22Rv1 (cell line): ENCODE data around the gene ZNF516.

Source experiments
- H3K27ac ChIP-seq: fragments of 450-650 bp; 2 replicates; pipeline ENCODE4 v1.5.1; 2017
- ZFX ChIP-seq: fragments of 450-650 bp; IDR thresholded peaks from 2 replicates; pipeline ENCODE4 v1.6.1; 2017; ENCODE audit warnings: antibody characterized with exemption, borderline replicate concordance
- TF ChIP-seq, protein P1 (sequence below): fragments of 450-650 bp; IDR thresholded peaks from 2 replicates; pipeline ENCODE4 v1.5.1; 2017; ENCODE audit warnings: mild to moderate bottlenecking

The ZNF516 gene

GRCh38 chr18:76356666-76357065, 138.4 kb downstream of the ZNF516 start:
- TF ChIP-seq, protein P1, sequence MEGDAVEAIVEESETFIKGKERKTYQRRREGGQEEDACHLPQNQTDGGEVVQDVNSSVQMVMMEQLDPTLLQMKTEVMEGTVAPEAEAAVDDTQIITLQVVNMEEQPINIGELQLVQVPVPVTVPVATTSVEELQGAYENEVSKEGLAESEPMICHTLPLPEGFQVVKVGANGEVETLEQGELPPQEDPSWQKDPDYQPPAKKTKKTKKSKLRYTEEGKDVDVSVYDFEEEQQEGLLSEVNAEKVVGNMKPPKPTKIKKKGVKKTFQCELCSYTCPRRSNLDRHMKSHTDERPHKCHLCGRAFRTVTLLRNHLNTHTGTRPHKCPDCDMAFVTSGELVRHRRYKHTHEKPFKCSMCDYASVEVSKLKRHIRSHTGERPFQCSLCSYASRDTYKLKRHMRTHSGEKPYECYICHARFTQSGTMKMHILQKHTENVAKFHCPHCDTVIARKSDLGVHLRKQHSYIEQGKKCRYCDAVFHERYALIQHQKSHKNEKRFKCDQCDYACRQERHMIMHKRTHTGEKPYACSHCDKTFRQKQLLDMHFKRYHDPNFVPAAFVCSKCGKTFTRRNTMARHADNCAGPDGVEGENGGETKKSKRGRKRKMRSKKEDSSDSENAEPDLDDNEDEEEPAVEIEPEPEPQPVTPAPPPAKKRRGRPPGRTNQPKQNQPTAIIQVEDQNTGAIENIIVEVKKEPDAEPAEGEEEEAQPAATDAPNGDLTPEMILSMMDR = no peak
- TF ChIP-seq ZFX = no peak
- no peak overlapping the region for H3K27ac ChIP-seq

GRCh38 chr18:76354348-76354747, 140.7 kb downstream of the ZNF516 start:
- no peak overlapping the region for H3K27ac ChIP-seq
- TF ChIP-seq, protein P1 = no peak
- TF ChIP-seq ZFX = no peak

DNA sequence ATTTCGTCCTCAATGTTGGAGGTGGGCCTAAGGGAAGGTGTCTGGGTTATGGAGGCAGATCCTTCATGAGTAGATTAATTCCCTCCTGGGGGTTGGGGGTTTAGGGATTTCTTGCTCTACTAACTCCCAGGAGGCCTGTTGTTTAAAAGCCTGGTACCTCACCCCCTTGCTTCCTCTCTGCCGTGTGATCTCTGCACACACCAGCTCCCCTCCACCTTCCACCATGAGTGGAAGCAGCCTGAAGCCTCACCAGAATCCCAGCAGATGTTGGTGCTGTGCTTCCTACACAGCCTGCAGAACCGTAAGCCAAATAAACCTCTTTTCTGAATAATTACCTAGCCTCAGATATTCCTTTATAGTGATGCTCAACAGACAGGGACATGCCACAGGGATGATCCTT, 141.5 kb downstream of the ZNF516 start:
- H3K27ac ChIP-seq = no peak overlapping the region
- no peak for TF ChIP-seq ZFX
- TF ChIP-seq, protein P1 = no peak

- H3K27ac ChIP-seq = no peak overlapping the region
Measured at GRCh38 chr18:76353046-76353445, 142.0 kb downstream of the ZNF516 start.

DNA sequence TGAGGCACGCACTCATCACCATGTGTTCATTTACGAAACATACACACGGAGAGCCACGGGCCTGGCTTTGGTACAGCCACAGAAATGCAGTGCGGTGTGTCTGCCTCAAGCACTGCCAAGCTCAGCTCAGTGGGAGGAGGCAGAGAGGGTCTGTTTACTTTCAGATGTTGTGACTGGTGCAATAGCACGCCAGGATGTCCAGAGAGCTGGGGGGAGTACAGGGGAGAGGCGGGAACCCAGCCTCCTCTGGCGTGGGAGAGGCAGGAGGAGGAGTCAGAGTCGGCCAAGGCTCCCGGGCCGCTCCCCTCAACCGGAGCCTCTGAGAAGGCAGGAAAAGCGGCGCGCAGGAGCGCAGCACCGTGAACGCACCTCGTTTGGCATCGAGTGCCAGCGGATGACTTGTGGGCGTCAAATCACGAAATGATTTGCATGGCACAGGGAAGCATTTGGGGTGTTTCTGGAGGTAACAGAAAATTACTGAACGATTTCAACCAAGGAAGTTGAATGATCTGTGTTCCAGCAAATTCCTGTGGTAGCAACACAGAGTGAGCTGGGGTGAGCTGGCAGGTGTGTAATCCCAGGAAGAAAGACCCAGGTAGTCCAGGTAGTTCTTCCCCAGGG, 143.0 kb downstream of the ZNF516 start:
- no peak for TF ChIP-seq ZFX
- TF ChIP-seq, protein P1 = no peak
- no peak overlapping the region for H3K27ac ChIP-seq

More at GRCh38 chr18:76353046-76353445, 142.0 kb downstream of the ZNF516 start:
- TF ChIP-seq ZFX = no peak
- TF ChIP-seq, protein P1 = no peak

GRCh38 chr18:76350134-76351025, 144.7 kb downstream of the ZNF516 start:
- TF ChIP-seq, protein P1 = no peak
- TF ChIP-seq ZFX = no peak
- no peak overlapping the region for H3K27ac ChIP-seq
